Measurements from ENCODE around the gene GRP. TPM values are rescaled to one million over a fixed set of nuclear protein-coding genes. Genes with fewer than 3 reads are reported as not detected.

Gene GRP
- polyA plus RNA-seq, 3 donors: not detected

- Mint-ChIP-seq H3K27ac (no peak overlapping the region), H3K27me3 (ENCODE audit: low read depth in 3 of 3) (peaks cover 9 to 12% (median 11%) of the 10 kb centered on the region in 3 donors), H3K4me3 (no peak overlapping the region), H3K4me1 (no peaks in the 10 kb centered on the region), H3K9me3 (peaks cover 0 to 3% (median 0%) of the 10 kb centered on the region in 7 donors), H3K36me3 (no peaks in the 10 kb centered on the region)
- TF ChIP-seq CTCF (IDR thresholded peaks at IDR 0.05): no peak
- Histone ChIP-seq H3K36me3 (replicated peaks in 1 of 2; ENCODE audit: control insufficient read depth in 1 of 2, insufficient read depth in 2 of 2, low read length in 2 of 2) (no peaks in the 10 kb centered on the region), H3K4me2 (replicated peaks; ENCODE audit: extremely low read depth, low read length, poor library complexity, severe bottlenecking) (no peak overlapping the region), H3K4me1 (ENCODE audit: control insufficient read depth in 1 of 2, insufficient read depth in 2 of 2, low read length in 2 of 2) (no peaks in the 10 kb centered on the region), H3K9ac (ENCODE audit: insufficient read depth, low read length, poor library complexity, severe bottlenecking) (no peak overlapping the region), H3K9me3 (replicated peaks in 1 of 2; ENCODE audit: control insufficient read depth in 1 of 2, insufficient read depth in 1 of 2, low read length in 2 of 2) (no peaks in the 10 kb centered on the region), H4K20me1 (ENCODE audit: insufficient read depth, low read length) (no peaks in the 10 kb centered on the region), H3K27ac (ENCODE audit: low read depth in 1 of 2, low read length in 2 of 2) (no peak overlapping the region), H3K27me3 (ENCODE audit: control insufficient read depth in 2 of 2, insufficient read depth in 2 of 2, low read length in 2 of 2) (peaks cover 0 to 4% of the 10 kb centered on the region in 2 donors), H3K79me2 (ENCODE audit: insufficient read depth, low read length) (no peaks in the 10 kb centered on the region), H3K4me3 (replicated peaks in 1 of 3; ENCODE audit: low read depth in 2 of 3, low read length in 3 of 3) (no peak overlapping the region), H2AFZ (ENCODE audit: insufficient read depth, low read depth, low read length, poor library complexity, severe bottlenecking) (no peak overlapping the region)
- no CpG with 5 or more reads among the region's 2 CpGs for WGBS (ENCODE audit: insufficient coverage)
- DNase-seq: no peak
- intact Hi-C loops (cut with micrococcal nuclease): no loop called here
Observed at GRCh38 chr18:59231877-59232276, 11.9 kb downstream of the GRP start.

GRCh38 chr18:59232309-59233016, 12.5 kb downstream of the GRP start:
- Histone ChIP-seq H3K4me1 (ENCODE audit: control insufficient read depth in 1 of 2, insufficient read depth in 2 of 2, low read length in 2 of 2) (no peaks in the 10 kb centered on the region), H3K9me3 (replicated peaks in 1 of 2; ENCODE audit: control insufficient read depth in 1 of 2, insufficient read depth in 1 of 2, low read length in 2 of 2) (no peaks in the 10 kb centered on the region), H3K27me3 (ENCODE audit: control insufficient read depth in 2 of 2, insufficient read depth in 2 of 2, low read length in 2 of 2) (peaks cover 0 to 4% of the 10 kb centered on the region in 2 donors), H3K79me2 (ENCODE audit: insufficient read depth, low read length) (no peaks in the 10 kb centered on the region), H2AFZ (ENCODE audit: insufficient read depth, low read depth, low read length, poor library complexity, severe bottlenecking) (no peak overlapping the region), H3K4me2 (replicated peaks; ENCODE audit: extremely low read depth, low read length, poor library complexity, severe bottlenecking) (no peak overlapping the region), H3K27ac (ENCODE audit: low read depth in 1 of 2, low read length in 2 of 2) (no peak overlapping the region), H4K20me1 (ENCODE audit: insufficient read depth, low read length) (no peaks in the 10 kb centered on the region), H3K9ac (ENCODE audit: insufficient read depth, low read length, poor library complexity, severe bottlenecking) (no peak overlapping the region), H3K4me3 (replicated peaks in 1 of 3; ENCODE audit: low read depth in 2 of 3, low read length in 3 of 3) (no peak overlapping the region), H3K36me3 (replicated peaks in 1 of 2; ENCODE audit: control insufficient read depth in 1 of 2, insufficient read depth in 2 of 2, low read length in 2 of 2) (no peaks in the 10 kb centered on the region)
- DNase-seq: no peak
- peaks cover 0 to 4% (median 0%) of the 10 kb centered on the region in 7 donors for H3K9me3 Mint-ChIP-seq
- intact Hi-C loops (cut with micrococcal nuclease): no loop called here
- no peaks in the 10 kb centered on the region for H3K4me1 Mint-ChIP-seq
- WGBS (ENCODE audit: insufficient coverage): 67% methylated on average over 1 of the region's 5 CpGs
- no peak for TF ChIP-seq CTCF (IDR thresholded peaks at IDR 0.05)
- H3K36me3 Mint-ChIP-seq: no peaks in the 10 kb centered on the region
- H3K27me3 Mint-ChIP-seq (ENCODE audit: low read depth in 3 of 3): peaks cover 9 to 11% (median 10%) of the 10 kb centered on the region in 3 donors
- no peak overlapping the region for H3K4me3 Mint-ChIP-seq
- no peak overlapping the region for H3K27ac Mint-ChIP-seq

Data from CD14-positive monocyte (primary cell).